ENCODE results near the gene HKDC1.

The HKDC1 gene

DNA sequence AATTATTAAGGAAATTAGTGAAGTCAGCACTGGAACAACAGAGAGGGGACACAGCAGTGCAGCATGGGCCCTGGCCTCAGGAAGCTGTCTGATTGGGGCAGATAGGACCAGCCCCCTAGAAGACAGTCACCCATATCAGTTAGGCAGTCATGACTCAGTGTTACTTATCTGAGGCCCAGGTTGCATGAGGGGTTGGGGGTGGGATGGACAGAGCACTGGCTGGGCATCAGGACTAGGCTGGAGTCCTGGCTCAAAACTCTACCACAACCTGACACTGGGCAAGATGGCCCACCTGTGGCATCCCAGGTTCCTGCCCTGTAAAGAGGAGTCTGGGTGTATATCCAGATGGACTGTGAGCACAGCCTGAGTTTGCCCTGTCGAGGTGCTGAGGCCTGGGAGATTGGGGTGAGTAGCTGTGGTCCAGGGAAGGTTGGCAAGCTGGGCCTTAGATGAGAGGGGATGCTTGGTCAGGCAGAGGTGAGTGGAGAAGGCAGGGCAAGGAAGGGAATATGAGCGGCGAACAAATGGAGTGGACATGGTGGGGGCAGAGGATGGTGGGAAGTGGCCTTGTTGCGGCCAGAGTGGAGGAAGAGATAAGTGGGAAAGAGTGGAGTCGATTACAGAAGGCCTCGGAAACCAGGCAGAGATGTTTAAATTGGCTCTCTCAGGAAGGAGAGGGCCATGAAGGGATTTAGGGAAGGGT, 95.6 kb downstream of the HKDC1 start:
- peaks cover 15% of the 10 kb centered on the region for H3K4me1 Mint-ChIP-seq
- no peaks in the 10 kb centered on the region for H3K27me3 Mint-ChIP-seq
- H3K36me3 Mint-ChIP-seq: no peaks in the 10 kb centered on the region
- no peak overlapping the region for H3K4me3 Mint-ChIP-seq
- H3K27ac Mint-ChIP-seq: peak overlapping the region; percentile 20
- no peaks in the 10 kb centered on the region for H3K9me3 Mint-ChIP-seq

DNA sequence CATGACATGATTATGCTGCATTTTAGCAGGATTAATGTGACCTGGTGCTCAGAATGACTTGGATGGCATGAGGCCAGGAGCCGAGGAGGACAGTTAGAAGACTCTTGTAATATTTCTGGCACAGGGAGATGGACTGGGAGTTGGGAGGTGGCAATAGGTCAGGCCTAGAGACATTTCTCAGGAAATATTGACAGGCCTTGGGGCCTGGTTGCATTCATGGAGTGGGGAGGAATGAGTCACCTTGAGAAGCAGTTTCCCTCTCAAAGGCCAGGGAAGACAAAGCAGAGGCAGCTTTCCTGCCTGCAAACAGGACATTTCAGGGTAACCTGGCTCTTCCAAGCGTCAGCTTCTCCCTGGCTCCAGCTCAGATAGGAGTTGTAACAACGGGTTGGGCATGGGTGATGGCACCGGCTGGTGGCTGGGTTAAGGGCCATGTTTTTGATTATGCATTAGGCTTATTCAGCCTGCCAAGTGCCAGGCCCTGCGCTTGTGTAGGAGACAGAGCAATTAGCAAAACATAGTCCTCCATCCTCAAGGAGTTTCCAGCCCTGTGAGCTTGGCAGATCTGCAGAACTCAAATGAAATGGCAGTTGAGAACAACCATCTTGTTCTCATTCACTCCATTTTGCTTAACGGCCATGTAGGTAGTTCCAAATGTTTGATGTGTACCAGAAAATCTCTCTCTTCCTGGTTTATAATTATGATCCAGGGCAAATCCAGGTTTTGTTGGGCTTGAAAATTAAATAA, 96.4 kb downstream of the HKDC1 start:
- Mint-ChIP-seq H3K27me3 (no peaks in the 10 kb centered on the region), H3K4me1 (peaks cover 22% of the 10 kb centered on the region), H3K4me3 (no peak overlapping the region), H3K27ac (peak overlapping the region; percentile 20), H3K9me3 (no peaks in the 10 kb centered on the region), H3K36me3 (no peaks in the 10 kb centered on the region)
